Stomach (tissue), 9 donors: ENCODE data around the gene MTMR3. TPM values are rescaled to one million over a fixed set of nuclear protein-coding genes. Genes with fewer than 3 reads are reported as not detected.
A peak's percentile ranks its signal among the peaks of the same experiment; 100 is the strongest.

Experiments used
- DNase-seq, 2 donors: peaks; one replicate each; pipeline versions ENCODE4 v3.0.0 to v3.0.0-alpha.2; 2013 to 2019
- H3K27ac ChIP-seq, 5 donors: fragments of 200-600 bp in 4 of 5; sonication (generic) in 4 of 5; one replicate each; pipeline ENCODE4 v1.5.1; 2013 to 2019; ENCODE audit warnings: mild to moderate bottlenecking in 1 of 5, moderate library complexity in 1 of 5
- H3K27me3 ChIP-seq, 3 donors: fragments of 200-600 bp; sonication (generic); one replicate each; pipeline ENCODE4 v1.5.1; 2017 to 2019; ENCODE audit warnings: mixed run types in 1 of 3
- H3K36me3 ChIP-seq, 4 donors: fragments of 200-600 bp; sonication (generic); 1 replicate in 3 of 4; 2 replicates in 1 of 4; pipeline ENCODE4 v1.5.1; 2016 to 2019
- H3K4me1 ChIP-seq, 4 donors: fragments of 200-600 bp; sonication (generic); one replicate each; pipeline ENCODE4 v1.5.1; 2016 to 2019
- H3K4me3 ChIP-seq, 4 donors: fragments of 200-600 bp; sonication (generic) in 3 of 4; one replicate each; pipeline ENCODE4 v1.5.1; 2016 to 2019; ENCODE audit warnings: mild to moderate bottlenecking in 1 of 4
- H3K9me3 ChIP-seq, 4 donors: fragments of 200-600 bp; sonication (generic); one replicate each; pipeline ENCODE4 v1.5.1; 2016 to 2019
- CTCF ChIP-seq, 7 experiments: fragments of 450-650 bp in 4 of 7; fragments of 200-600 bp in 3 of 7; sonication (generic) in 3 of 7; IDR thresholded peaks; one replicate each; pipeline ENCODE4 v1.5.1; 2016 to 2019; ENCODE audit warnings: antibody characterized with exemption in 7 of 7, control low read depth in 2 of 7, mild to moderate bottlenecking in 1 of 7
- EP300 ChIP-seq: sonication (generic); formaldehyde crosslinking; IDR thresholded peaks from one replicate; pipeline ENCODE4 v1.6.1; 2017; ENCODE audit warnings: antibody characterized with exemption
- POLR2A ChIP-seq, 4 donors: fragments of 450-650 bp; IDR thresholded peaks; one replicate each; pipeline ENCODE4 v1.6.1; 2016; ENCODE audit warnings: antibody characterized with exemption in 4 of 4, control low read depth in 2 of 4, mild to moderate bottlenecking in 1 of 4, moderate library complexity in 1 of 4
- POLR2AphosphoS5 ChIP-seq, 3 donors: sonication (generic); formaldehyde crosslinking; IDR thresholded peaks; one replicate each; pipeline ENCODE4 v1.6.1; 2016; ENCODE audit warnings: antibody characterized with exemption in 3 of 3
- WGBS, 5 donors: extraction: QIAGEN DNeasy Blood & Tissue Kit in 3 of 5; methylation state at CpG; one replicate each; pipeline versions ENCODE4 v1.1.5 to v1.1.7; 2013 to 2018; 5-methylcytosine and 5-hydroxymethylcytosine counted together
- intact Hi-C: fragments of 100-400 bp; cut with DNase I; formaldehyde crosslinking; loops from one replicate; pipeline ENCODE4 v1.15.1; 2023; ENCODE audit warnings: low total_unique reads
- polyA plus RNA-seq, 3 donors: library from polyadenylated mRNA; stranded (reverse); fragments of 200-250 nt; gene quantifications; one replicate each; pipeline ENCODE4 v1.2.3, GENCODE V29; 2013
- total RNA-seq, 5 donors: library from RNA; depleted of rRNA; stranded (reverse); fragments of >200 nt; gene quantifications; one replicate each; pipeline versions ENCODE4 v1.1.0 to v1.2.3, GENCODE V29; 2014 to 2016
- donor health status: healthy with polysubstance abuse.
- donor health status: Bipolar disorder and iron deficiency.
- donor health status: healthy.

The MTMR3 gene
- total and polyA plus RNA-seq, 8 donors: 7.3 to 120 (median 49.8) TPM

- Histone ChIP-seq H3K4me3 (no peak overlapping the region), H3K27ac (peak overlapping the region in 3 of 5 donors; percentile 3 to 36 (median 28)), H3K36me3 (no peaks in the 10 kb centered on the region), H3K4me1 (peaks cover 4 to 18% (median 10%) of the 10 kb centered on the region in 4 donors), H3K27me3 (no peaks in the 10 kb centered on the region), H3K9me3 (peaks cover 0 to 10% (median 6%) of the 10 kb centered on the region in 4 donors)
- WGBS, 5 donors: 66 to 80% (median 71%) methylated on average over 2 of the region's 2 CpGs
- intact Hi-C loops: no loop called here
- TF ChIP-seq POLR2A (IDR thresholded peaks at IDR 0.05) (no peak), POLR2AphosphoS5 (IDR thresholded peaks at IDR 0.05) (no peak), CTCF (IDR thresholded peaks at IDR 0.05) (no peak), EP300 (no peak)
- no peak for DNase-seq
Observed at GRCh38 chr22:29842172-29842571, 40.8 kb upstream of the MTMR3 start.

- peak in 1 of 2 donors; percentile 13 for DNase-seq
- TF ChIP-seq POLR2AphosphoS5 (IDR thresholded peaks at IDR 0.05) (peak in 2 of 3 donors; percentile 26 to 51), EP300 (no peak), CTCF (IDR thresholded peaks at IDR 0.05) (no peak)
- H3K9me3 ChIP-seq: peaks cover 0 to 10% (median 6%) of the 10 kb centered on the region in 4 donors
- intact Hi-C loops: no loop called here
- H3K4me1 ChIP-seq: peaks cover 0 to 12% (median 5%) of the 10 kb centered on the region in 4 donors
- H3K27ac ChIP-seq: peak overlapping the region in 3 of 5 donors; percentile 36 to 38 (median 38)
- H3K27me3 ChIP-seq: no peaks in the 10 kb centered on the region
- WGBS, 5 donors: 45 to 57% (median 54%) methylated on average over 2 of the region's 2 CpGs
- H3K36me3 ChIP-seq: no peaks in the 10 kb centered on the region
- no peak overlapping the region for H3K4me3 ChIP-seq
Observed at GRCh38 chr22:29842740-29843139, 40.2 kb upstream of the MTMR3 start.

- intact Hi-C loops: no loop called here
- DNase-seq: no peak
- TF ChIP-seq POLR2AphosphoS5 (IDR thresholded peaks at IDR 0.05): no peak
- TF ChIP-seq CTCF (IDR thresholded peaks at IDR 0.05): no peak
- TF ChIP-seq EP300: no peak
- no peak for TF ChIP-seq POLR2A (IDR thresholded peaks at IDR 0.05)
- Histone ChIP-seq H3K36me3 (no peaks in the 10 kb centered on the region), H3K27me3 (no peaks in the 10 kb centered on the region), H3K9me3 (peaks cover 0 to 10% (median 6%) of the 10 kb centered on the region in 4 donors), H3K4me1 (peaks cover 0 to 5% (median 0%) of the 10 kb centered on the region in 4 donors), H3K27ac (no peak overlapping the region), H3K4me3 (no peak overlapping the region)
- WGBS, 5 donors: 78 to 97% (median 96%) methylated on average over 2 of the region's 2 CpGs
Observed at GRCh38 chr22:29846290-29846689, 36.7 kb upstream of the MTMR3 start.

GRCh38 chr22:29848111-29848510 is 34.9 kb upstream of the MTMR3 start:
- no peaks in the 10 kb centered on the region for H3K36me3 ChIP-seq
- no peak overlapping the region for H3K4me3 ChIP-seq
- WGBS, 5 donors: 59 to 76% (median 66%) methylated on average over 3 of the region's 3 CpGs
- H3K27me3 ChIP-seq: no peaks in the 10 kb centered on the region
- peak in 1 of 2 donors; percentile 11 for DNase-seq
- intact Hi-C loops: no loop called here
- TF ChIP-seq POLR2AphosphoS5 (IDR thresholded peaks at IDR 0.05) (no peak), CTCF (IDR thresholded peaks at IDR 0.05) (no peak), EP300 (no peak), POLR2A (IDR thresholded peaks at IDR 0.05) (no peak)
- H3K4me1 ChIP-seq: no peaks in the 10 kb centered on the region
- no peak overlapping the region for H3K27ac ChIP-seq
- H3K9me3 ChIP-seq: peaks cover 0 to 10% (median 6%) of the 10 kb centered on the region in 4 donors
